B cell (primary cell): ENCODE results near the gene TEX10. TPM values are rescaled to one million over a fixed set of nuclear protein-coding genes. Genes with fewer than 3 reads are reported as not detected.

Source experiments
- ATAC-seq: fragments of 200-7000 bp; cut with Tn5 transposase; one replicate; pipeline ENCODE4 v1.10.0; 2021; ENCODE audit warnings: low read depth, mild to moderate bottlenecking, moderate number of reproducible peaks, moderate library complexity
- CTCF ChIA-PET: fragments of 350-600 bp; sonication (Branson Sonifier 250); formaldehyde crosslinking; loops from one replicate; lab custom pipeline; 2021; ENCODE audit warnings: antibody characterized with exemption, inconsistent platforms; lab: Charles Lee
- POLR2A ChIA-PET: fragments of 350-600 bp; sonication (Branson Sonifier 250); formaldehyde crosslinking; loops from one replicate; lab custom pipeline; 2021; ENCODE audit warnings: antibody characterized with exemption; lab: Charles Lee
- DNase-seq: peaks from one replicate; pipeline ENCODE4 v3.0.0; 2013
- H2AFZ ChIP-seq: 2 replicates; pipeline ENCODE4 v1.6.1; 2012; ENCODE audit warnings: mild to moderate bottlenecking, low read depth, low read length; ENCODE audit not compliant: insufficient read depth, poor library complexity, severe bottlenecking
- H3K27ac ChIP-seq, 2 donors: 1 replicate in 1 of 2; 2 replicates in 1 of 2; pipeline ENCODE4 v1.5.1; 2012 to 2013; ENCODE audit warnings: low read length in 2 of 2, mild to moderate bottlenecking in 2 of 2, moderate library complexity in 1 of 2
- H3K27me3 ChIP-seq, 4 experiments: fragments of 200-600 bp in 1 of 4; sonication (generic) in 1 of 4; replicated peaks in 1 of 4; 1 replicate in 2 of 4; 2 replicates in 2 of 4; pipeline versions ENCODE4 v1.6.1 to v1.7.0; 2013 to 2016; ENCODE audit warnings: low read length in 3 of 4, mild to moderate bottlenecking in 2 of 4, mixed read lengths in 1 of 4, moderate library complexity in 1 of 4; ENCODE audit not compliant: insufficient read depth in 4 of 4, control insufficient read depth in 3 of 4; ENCODE audit errors: control extremely low read depth in 1 of 4
- H3K36me3 ChIP-seq, 2 experiments: replicated peaks in 1 of 2; 1 replicate in 1 of 2; 2 replicates in 1 of 2; pipeline versions ENCODE4 v1.6.1 to v1.7.1; 2013; ENCODE audit warnings: low read length in 1 of 2; ENCODE audit not compliant: insufficient read depth in 2 of 2, control insufficient read depth in 1 of 2; ENCODE audit errors: control extremely low read depth in 1 of 2, extremely low read depth in 1 of 2
- H3K4me1 ChIP-seq, 2 donors: fragments of 200-600 bp in 1 of 2; sonication (generic) in 1 of 2; 1 replicate in 1 of 2; 2 replicates in 1 of 2; pipeline versions ENCODE4 v1.5.1 to v1.6.1; 2013 to 2017; ENCODE audit warnings: low read length in 2 of 2; ENCODE audit not compliant: control insufficient read depth in 2 of 2, insufficient read depth in 2 of 2
- H3K4me2 ChIP-seq: replicated peaks from 2 replicates; pipeline ENCODE3; 2012; ENCODE audit warnings: mild to moderate bottlenecking, low read depth, low read length; ENCODE audit not compliant: poor library complexity, severe bottlenecking
- H3K4me3 ChIP-seq, 5 experiments: fragments of 200-600 bp in 1 of 5; sonication (generic) in 1 of 5; 1 replicate in 3 of 5; 2 replicates in 2 of 5; pipeline versions ENCODE4 v1.5.1 to v1.7.0; 2011 to 2016; ENCODE audit warnings: low read length in 4 of 5, mild to moderate bottlenecking in 4 of 5, low read depth in 2 of 5, control low read depth in 1 of 5, moderate library complexity in 1 of 5; ENCODE audit not compliant: insufficient read depth in 1 of 5; ENCODE audit errors: control extremely low read depth in 1 of 5, extremely low read depth in 1 of 5
- H3K79me2 ChIP-seq: fragments of 200-600 bp; sonication (generic); one replicate; pipeline ENCODE4 v1.6.0; 2016; ENCODE audit warnings: low read length; ENCODE audit not compliant: control insufficient read depth, insufficient read depth
- H3K9ac ChIP-seq: fragments of 200-600 bp; sonication (generic); 2 replicates; pipeline ENCODE4 v1.6.1; 2017; ENCODE audit warnings: mild to moderate bottlenecking, low read length, moderate library complexity
- H3K9me3 ChIP-seq, 3 donors: one replicate each; pipeline versions ENCODE4 v1.6.1 to v1.7.1; 2013; ENCODE audit warnings: low read length in 2 of 3; ENCODE audit not compliant: control insufficient read depth in 2 of 3, insufficient read depth in 1 of 3; ENCODE audit errors: control extremely low read depth in 1 of 3
- H4K20me1 ChIP-seq: 2 replicates; pipeline ENCODE4 v1.6.0; 2012; ENCODE audit warnings: mild to moderate bottlenecking, low read length; ENCODE audit not compliant: insufficient read depth, control insufficient read depth, poor library complexity, severe bottlenecking
- H3K27ac Mint-ChIP-seq: one replicate; pipeline ENCODE4 v1.8.0; 2021; ENCODE audit warnings: mixed read lengths
- H3K27me3 Mint-ChIP-seq: one replicate; pipeline ENCODE4 v1.8.0; 2021; ENCODE audit warnings: mixed read lengths
- H3K4me1 Mint-ChIP-seq: one replicate; pipeline ENCODE4 v1.8.0; 2021; ENCODE audit warnings: mixed read lengths
- H3K4me3 Mint-ChIP-seq: one replicate; pipeline ENCODE4 v1.8.0; 2021; ENCODE audit warnings: mixed read lengths
- H3K9me3 Mint-ChIP-seq: one replicate; pipeline ENCODE4 v1.8.0; 2022; ENCODE audit warnings: mixed read lengths; ENCODE audit not compliant: insufficient read depth
- CTCF ChIP-seq: fragments of 200-600 bp; IDR thresholded peaks from one replicate; pipeline ENCODE4 v1.8.0; 2022; ENCODE audit warnings: antibody characterized with exemption, mild to moderate bottlenecking
- EZH2 ChIP-seq: IDR thresholded peaks from 2 replicates; pipeline ENCODE4 v1.6.1; 2012; ENCODE audit warnings: borderline replicate concordance, low read depth, mild to moderate bottlenecking, moderate library complexity, low read length; ENCODE audit not compliant: insufficient read depth, poor library complexity, severe bottlenecking
- WGBS: methylation state at CpG from one replicate; pipeline ENCODE4 v1.1.5; 2013; ENCODE audit warnings: missing lambda C conversion rate; ENCODE audit not compliant: insufficient coverage; 5-methylcytosine and 5-hydroxymethylcytosine counted together
- intact Hi-C: fragments of 100-400 bp; cut with micrococcal nuclease; formaldehyde crosslinking; loops from one replicate; pipeline ENCODE4 v1.10.0; 2022
- polyA plus RNA-seq: library from polyadenylated mRNA; depleted of rRNA; stranded (reverse); fragments of >200 nt; gene quantifications from 2 replicates; pipeline ENCODE4 v1.2.3, GENCODE V29; 2012
- total RNA-seq, 2 donors: library from RNA; stranded (reverse); fragments of 120-200 nt in 1 of 2; gene quantifications; 1 replicate in 1 of 2; 2 replicates in 1 of 2; pipeline versions ENCODE4 v1.2.3 to v1.2.4, GENCODE V29; 2013 to 2022

TEX10 gene
- total and polyA plus RNA-seq, 2 donors (not counting 1 experiment from before 2014, with no cell fraction given), result 15.5 to 24.9 TPM

GRCh38 chr9:100379862-100380261, 27.1 kb upstream of the TEX10 start:
- Mint-ChIP-seq H3K9me3 (peaks cover 4% of the 10 kb centered on the region), H3K4me1 (no peaks in the 10 kb centered on the region), H3K27ac (no peak overlapping the region), H3K4me3 (no peak overlapping the region), H3K27me3 (no peaks in the 10 kb centered on the region)
- ATAC-seq (no peak), DNase-seq (no peak)
- H3K9ac ChIP-seq, result no peak overlapping the region
- no peaks in the 10 kb centered on the region for H3K27me3 ChIP-seq
- ChIA-PET CTCF (no interaction called here), POLR2A (no interaction called here)
- WGBS, result no CpG with 5 or more reads among the region's 4 CpGs
- no peak for TF ChIP-seq EZH2
- TF ChIP-seq CTCF, result no peak
- intact Hi-C loops, result no loop called here
- no peaks in the 10 kb centered on the region for H4K20me1 ChIP-seq
- H3K27ac ChIP-seq, result no peak overlapping the region
- no peak overlapping the region for H3K4me2 ChIP-seq
- H2AFZ ChIP-seq, result no peak overlapping the region
- no peaks in the 10 kb centered on the region for H3K4me1 ChIP-seq
- H3K9me3 ChIP-seq, result peaks cover 0 to 3% (median 0%) of the 10 kb centered on the region in 3 donors
- no peaks in the 10 kb centered on the region for H3K36me3 ChIP-seq
- H3K79me2 ChIP-seq, result no peaks in the 10 kb centered on the region
- no peak overlapping the region for H3K4me3 ChIP-seq

- Histone ChIP-seq H3K4me2 (no peak overlapping the region), H3K9ac (no peak overlapping the region), H3K4me3 (no peak overlapping the region), H3K27ac (no peak overlapping the region), H3K27me3 (no peaks in the 10 kb centered on the region), H3K9me3 (peaks cover 0 to 2% (median 0%) of the 10 kb centered on the region in 3 donors), H3K79me2 (no peaks in the 10 kb centered on the region), H3K36me3 (no peaks in the 10 kb centered on the region), H4K20me1 (no peaks in the 10 kb centered on the region), H3K4me1 (no peaks in the 10 kb centered on the region), H2AFZ (no peak overlapping the region)
- WGBS, result no CpG with 5 or more reads among the region's 5 CpGs
- Mint-ChIP-seq H3K4me1 (no peaks in the 10 kb centered on the region), H3K4me3 (no peak overlapping the region), H3K27me3 (no peaks in the 10 kb centered on the region), H3K27ac (no peak overlapping the region), H3K9me3 (no peaks in the 10 kb centered on the region)
- no peak for DNase-seq
- ChIA-PET POLR2A (no interaction called here), CTCF (interaction anchor here (0.7 kb wide), 1 partner anchor 52 kb away, joined by 3 read pairs; no protein-coding TSS in a partner anchor)
- TF ChIP-seq EZH2 (no peak), CTCF (no peak)
- intact Hi-C loops, result no loop called here
- no peak for ATAC-seq
These were observed 24.3 kb upstream of the TEX10 start for GRCh38 chr9:100377015-100377414.
